Aorta (tissue), 5 donors: ENCODE measurements around the gene PLXNA4. TPM values are rescaled to one million over a fixed set of nuclear protein-coding genes. Genes with fewer than 3 reads are reported as not detected.

Experiments
- ATAC-seq: fragments of 200-7000 bp; cut with Tn5 transposase; one replicate; pipeline ENCODE4 v1.9.1; 2022; ENCODE audit warnings: moderate library complexity; ENCODE audit not compliant: low FRiP score
- DNase-seq, 2 donors: peaks; one replicate each; pipeline ENCODE4 v3.0.0-alpha.2; 2020
- H3K27ac ChIP-seq, 2 donors: one replicate each; pipeline ENCODE4 v1.5.1; 2013; ENCODE audit warnings: low read length in 2 of 2, mild to moderate bottlenecking in 2 of 2, moderate library complexity in 2 of 2, control low read depth in 1 of 2, inconsistent platforms in 1 of 2, low read depth in 1 of 2
- H3K27me3 ChIP-seq, 2 donors: one replicate each; pipeline ENCODE4 v1.6.1; 2013; ENCODE audit warnings: control low read depth in 1 of 2, low read length in 1 of 2, mild to moderate bottlenecking in 1 of 2, moderate library complexity in 1 of 2; ENCODE audit not compliant: insufficient read depth in 2 of 2, control insufficient read depth in 1 of 2
- H3K36me3 ChIP-seq, 2 donors: one replicate each; pipeline ENCODE4 v1.6.1; 2013; ENCODE audit warnings: control low read depth in 1 of 2, low read length in 1 of 2, mild to moderate bottlenecking in 1 of 2; ENCODE audit not compliant: insufficient read depth in 2 of 2, control insufficient read depth in 1 of 2
- H3K4me1 ChIP-seq, 2 donors: one replicate each; pipeline ENCODE4 v1.6.1; 2013; ENCODE audit warnings: low read length in 2 of 2, control low read depth in 1 of 2, mild to moderate bottlenecking in 1 of 2, moderate library complexity in 1 of 2; ENCODE audit not compliant: insufficient read depth in 2 of 2, control insufficient read depth in 1 of 2
- H3K4me3 ChIP-seq, 2 donors: one replicate each; pipeline ENCODE4 v1.5.1; 2013; ENCODE audit warnings: low read length in 2 of 2, control low read depth in 1 of 2, mild to moderate bottlenecking in 1 of 2
- H3K9me3 ChIP-seq: one replicate; pipeline ENCODE4 v1.6.1; 2013; ENCODE audit warnings: mild to moderate bottlenecking, low read length; ENCODE audit not compliant: control insufficient read depth
- WGBS, 2 donors: extraction: QIAGEN DNeasy Blood & Tissue Kit; methylation state at CpG; one replicate each; pipeline ENCODE4 v1.1.7; 2013; 5-methylcytosine and 5-hydroxymethylcytosine counted together
- intact Hi-C, 2 donors: fragments of 100-400 bp; cut with DNase I; formaldehyde crosslinking; loops; one replicate each; pipeline versions ENCODE4 v1.14.2 to v1.15.0; 2022
- polyA plus RNA-seq, 2 donors: library from polyadenylated mRNA; stranded (reverse); fragments of 200-250 nt; gene quantifications; one replicate each; pipeline ENCODE4 v1.2.3, GENCODE V29; 2013
- total RNA-seq, 2 donors: library from RNA; stranded (reverse); fragmentation: NEBNext Ultra II Directional; extraction: Animal tissue kit (Norgen Biotek cat#: 25700); gene quantifications; one replicate each; pipeline ENCODE4 v1.2.1, GENCODE V29; 2021
- donor health status: healthy with polysubstance abuse.
- donor health status: Bipolar disorder and iron deficiency.
- donor health status: DM: no; HTN: no; CAD: no.
- donor health status: DM: no; HTN: no; CAD: no.
- donor health status: DM: yes; HTN: yes; CAD: no.

The PLXNA4 gene
- total and polyA plus RNA-seq, 4 donors: 0.59 to 30.1 (median 12.0) TPM

- ATAC-seq: no peak
- 65 to 77% methylated on average over 4 of the region's 4 CpGs for WGBS, 2 donors
- DNase-seq: no peak
- H3K27ac ChIP-seq: no peak overlapping the region
- H3K4me3 ChIP-seq: no peak overlapping the region
- H3K4me1 ChIP-seq: no peaks in the 10 kb centered on the region
- intact Hi-C loops: no loop called here
- H3K36me3 ChIP-seq: no peaks in the 10 kb centered on the region
- H3K27me3 ChIP-seq: no peaks in the 10 kb centered on the region
- no peaks in the 10 kb centered on the region for H3K9me3 ChIP-seq
Measured at GRCh38 chr7:132108563-132108962, 467.7 kb downstream of the PLXNA4 start.

DNA sequence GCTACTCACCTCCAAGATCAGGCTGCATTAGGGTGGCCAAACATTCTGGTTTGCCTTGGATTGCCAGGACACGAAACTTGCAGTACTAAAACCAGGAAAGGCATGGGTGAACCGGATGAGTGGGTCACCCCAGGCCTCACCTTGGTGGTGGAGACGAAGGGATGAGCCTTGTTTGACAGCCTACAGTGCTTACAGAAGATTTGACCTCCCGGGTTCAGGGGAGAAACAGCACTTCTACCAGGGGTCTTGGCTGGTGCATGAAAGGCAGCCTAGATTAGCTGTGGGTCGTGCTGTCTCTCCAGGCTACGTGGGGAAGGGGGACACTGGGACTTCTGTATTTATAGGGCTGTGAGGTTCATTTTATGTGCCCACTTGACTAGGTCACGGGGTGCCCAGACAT lies 469.8 kb downstream of the PLXNA4 start:
- ATAC-seq: no peak
- 91 to 93% methylated on average over 7 of the region's 7 CpGs for WGBS, 2 donors
- Histone ChIP-seq H3K36me3 (no peaks in the 10 kb centered on the region), H3K9me3 (no peaks in the 10 kb centered on the region), H3K27me3 (no peaks in the 10 kb centered on the region), H3K27ac (no peak overlapping the region), H3K4me3 (no peak overlapping the region), H3K4me1 (no peaks in the 10 kb centered on the region)
- intact Hi-C loops: no loop called here
- no peak for DNase-seq

DNA sequence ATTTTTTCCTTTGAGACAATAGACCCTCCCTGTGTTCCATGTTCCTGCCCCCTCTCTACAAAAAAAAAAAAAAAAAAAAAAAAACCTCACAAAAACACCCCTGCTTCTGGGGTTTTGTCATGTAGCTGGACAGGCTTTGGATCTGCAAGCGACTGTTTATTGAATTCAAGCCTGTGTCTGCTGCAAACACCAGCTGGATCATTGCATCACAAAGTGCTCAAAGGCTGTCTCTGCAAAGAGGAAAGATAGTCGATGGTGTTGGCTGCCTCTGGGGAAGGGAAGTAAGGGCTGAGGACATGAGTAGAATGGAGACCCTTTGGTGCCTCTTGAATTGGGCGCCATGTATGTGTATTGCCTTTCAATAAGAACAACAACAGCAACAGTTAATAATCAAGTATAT lies 471.2 kb downstream of the PLXNA4 start:
- H3K27me3 ChIP-seq: no peaks in the 10 kb centered on the region
- no peaks in the 10 kb centered on the region for H3K36me3 ChIP-seq
- no peak overlapping the region for H3K27ac ChIP-seq
- ATAC-seq: no peak
- intact Hi-C loops: no loop called here
- no peak overlapping the region for H3K4me3 ChIP-seq
- no peaks in the 10 kb centered on the region for H3K4me1 ChIP-seq
- no peak for DNase-seq
- 82 to 86% methylated on average over 3 of the region's 3 CpGs for WGBS, 2 donors
- no peaks in the 10 kb centered on the region for H3K9me3 ChIP-seq

- Histone ChIP-seq H3K4me1 (no peaks in the 10 kb centered on the region), H3K36me3 (no peaks in the 10 kb centered on the region), H3K4me3 (no peak overlapping the region), H3K27me3 (no peaks in the 10 kb centered on the region), H3K27ac (no peak overlapping the region), H3K9me3 (no peaks in the 10 kb centered on the region)
- WGBS, 2 donors: 88 to 92% methylated on average over 3 of the region's 3 CpGs
- intact Hi-C loops: no loop called here
- ATAC-seq: no peak
- no peak for DNase-seq
Measured at GRCh38 chr7:132103718-132104117, 472.6 kb downstream of the PLXNA4 start.

DNA sequence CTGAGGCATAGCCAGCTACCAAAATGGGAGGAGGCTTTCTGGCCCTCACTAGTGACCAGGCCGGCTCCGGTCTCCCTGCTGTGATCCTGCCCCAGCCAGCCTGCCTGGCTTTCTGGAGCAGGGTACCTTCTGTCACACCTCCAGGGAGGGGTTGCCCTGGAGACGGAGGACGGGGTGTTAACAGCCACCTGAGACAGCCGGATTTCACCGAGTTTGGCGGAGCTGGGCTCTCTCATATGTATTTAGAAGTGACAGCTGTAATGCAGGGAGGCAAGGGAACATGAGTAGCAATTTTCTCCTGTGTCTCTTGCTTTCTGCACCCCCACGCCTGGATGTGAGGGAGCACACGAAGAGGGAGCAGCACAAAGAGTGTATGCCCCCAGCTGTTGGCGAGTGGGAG lies 473.3 kb downstream of the PLXNA4 start:
- no peaks in the 10 kb centered on the region for H3K9me3 ChIP-seq
- whole genome bisulfite sequencing, 2 donors: 72 to 83% methylated on average over 10 of the region's 10 CpGs
- H3K4me1 ChIP-seq: no peaks in the 10 kb centered on the region
- no peak for ATAC-seq
- DNase-seq: no peak
- intact Hi-C loops: no loop called here
- no peaks in the 10 kb centered on the region for H3K27me3 ChIP-seq
- no peaks in the 10 kb centered on the region for H3K36me3 ChIP-seq
- no peak overlapping the region for H3K4me3 ChIP-seq
- no peak overlapping the region for H3K27ac ChIP-seq

- DNase-seq: no peak
- 94 to 97% methylated on average over 10 of the region's 10 CpGs for WGBS, 2 donors
- Histone ChIP-seq H3K27me3 (no peaks in the 10 kb centered on the region), H3K36me3 (no peaks in the 10 kb centered on the region), H3K9me3 (no peaks in the 10 kb centered on the region), H3K4me1 (no peaks in the 10 kb centered on the region), H3K4me3 (no peak overlapping the region), H3K27ac (no peak overlapping the region)
- intact Hi-C loops: no loop called here
- no peak for ATAC-seq
Measured at GRCh38 chr7:132102391-132102790, 473.9 kb downstream of the PLXNA4 start.

GRCh38 chr7:132100981-132101380 lies 475.3 kb downstream of the PLXNA4 start:
- DNase-seq (no peak), ATAC-seq (no peak)
- intact Hi-C loops: no loop called here
- H3K4me1 ChIP-seq: no peaks in the 10 kb centered on the region
- H3K4me3 ChIP-seq: no peak overlapping the region
- H3K36me3 ChIP-seq: no peaks in the 10 kb centered on the region
- H3K9me3 ChIP-seq: no peaks in the 10 kb centered on the region
- 95% methylated on average over 6 of the region's 6 CpGs for WGBS, 2 donors
- no peaks in the 10 kb centered on the region for H3K27me3 ChIP-seq
- H3K27ac ChIP-seq: no peak overlapping the region

DNA sequence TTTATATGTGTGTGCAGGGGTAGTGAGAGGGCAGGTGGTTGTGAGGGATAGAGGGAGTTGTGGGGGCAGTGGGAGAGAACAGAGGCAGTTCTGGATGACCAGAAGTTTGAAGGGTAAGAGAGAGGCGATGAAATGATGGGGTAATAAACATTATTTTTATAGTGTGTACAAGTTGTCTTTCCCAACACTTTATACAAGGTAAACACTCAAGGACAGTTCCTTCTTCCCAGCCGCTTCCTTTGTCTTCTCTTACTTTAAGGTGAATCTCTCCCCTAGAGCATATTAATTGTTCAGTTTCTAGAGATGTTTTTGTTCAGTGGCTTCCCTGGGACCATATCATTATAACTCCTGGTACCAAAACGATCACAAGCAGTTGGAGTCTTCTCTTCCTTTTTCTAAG lies 475.8 kb downstream of the PLXNA4 start:
- Histone ChIP-seq H3K36me3 (no peaks in the 10 kb centered on the region), H3K27me3 (no peaks in the 10 kb centered on the region), H3K4me1 (no peaks in the 10 kb centered on the region), H3K27ac (no peak overlapping the region), H3K9me3 (no peaks in the 10 kb centered on the region), H3K4me3 (no peak overlapping the region)
- intact Hi-C loops: no loop called here
- DNase-seq (no peak), ATAC-seq (no peak)
- WGBS, 2 donors: 93% methylated on average over 3 of the region's 3 CpGs

- intact Hi-C loops: no loop called here
- no peaks in the 10 kb centered on the region for H3K27me3 ChIP-seq
- WGBS, 2 donors: 91 to 94% methylated on average over 2 of the region's 2 CpGs
- H3K4me1 ChIP-seq: no peaks in the 10 kb centered on the region
- H3K9me3 ChIP-seq: no peaks in the 10 kb centered on the region
- no peak for ATAC-seq
- no peaks in the 10 kb centered on the region for H3K36me3 ChIP-seq
- no peak overlapping the region for H3K4me3 ChIP-seq
- DNase-seq: no peak
- no peak overlapping the region for H3K27ac ChIP-seq
Measured at GRCh38 chr7:132099163-132099562, 477.1 kb downstream of the PLXNA4 start.
